H9 (cell line): ENCODE measurements around the gene NMRAL1. TPM values are rescaled to one million over a fixed set of nuclear protein-coding genes. Genes with fewer than 3 reads are reported as not detected.

Source experiments
- DNase-seq: peaks from one replicate; pipeline ENCODE4 v3.0.0-alpha.2; 2017
- H2AFZ ChIP-seq: one replicate; pipeline ENCODE4 v1.6.1; 2013; ENCODE audit warnings: mild to moderate bottlenecking, low read length, control low read depth, moderate library complexity
- H2AK5ac ChIP-seq: 2 replicates; pipeline ENCODE4 v1.6.1; 2013; ENCODE audit warnings: low read length, control low read depth, mixed read lengths; ENCODE audit not compliant: insufficient read length
- H2BK120ac ChIP-seq: one replicate; pipeline ENCODE4 v1.6.1; 2013; ENCODE audit warnings: low read depth, mild to moderate bottlenecking, low read length, control low read depth, inconsistent platforms; ENCODE audit not compliant: poor library complexity, severe bottlenecking
- H2BK12ac ChIP-seq: 2 replicates; pipeline ENCODE4 v1.6.1; 2013; ENCODE audit warnings: low read length, control low read depth, mixed read lengths, low read depth; ENCODE audit not compliant: insufficient read length
- H2BK15ac ChIP-seq: 2 replicates; pipeline ENCODE4 v1.6.1; 2013; ENCODE audit warnings: low read depth, low read length, control low read depth
- H2BK20ac ChIP-seq: one replicate; pipeline ENCODE4 v1.6.1; 2013; ENCODE audit warnings: low read depth, mild to moderate bottlenecking, low read length, control low read depth, inconsistent platforms; ENCODE audit not compliant: poor library complexity, severe bottlenecking
- H2BK5ac ChIP-seq: 2 replicates; pipeline ENCODE4 v1.6.1; 2013; ENCODE audit warnings: low read length, control low read depth, mixed read lengths; ENCODE audit not compliant: insufficient read length
- H3K14ac ChIP-seq: 2 replicates; pipeline ENCODE4 v1.6.1; 2013; ENCODE audit warnings: low read length, control low read depth; ENCODE audit not compliant: insufficient read depth
- H3K18ac ChIP-seq: 2 replicates; pipeline ENCODE4 v1.6.1; 2013; ENCODE audit warnings: low read depth, mild to moderate bottlenecking, mixed read lengths, low read length, control low read depth; ENCODE audit not compliant: insufficient read length
- H3K23ac ChIP-seq: 2 replicates; pipeline ENCODE4 v1.6.1; 2013; ENCODE audit warnings: low read length, control low read depth, mixed read lengths, low read depth; ENCODE audit not compliant: insufficient read length
- H3K23me2 ChIP-seq: 2 replicates; pipeline ENCODE4 v1.6.1; 2013; ENCODE audit warnings: low read depth, mild to moderate bottlenecking, mixed read lengths, low read length, control low read depth; ENCODE audit not compliant: insufficient read length, poor library complexity, severe bottlenecking
- H3K27ac ChIP-seq: 2 replicates; pipeline ENCODE4 v1.5.1; 2013; ENCODE audit warnings: low read length, control low read depth, mixed read lengths, low read depth; ENCODE audit not compliant: insufficient read length
- H3K27me3 ChIP-seq: 2 replicates; pipeline ENCODE4 v1.6.1; 2013; ENCODE audit warnings: low read length, control low read depth, inconsistent platforms; ENCODE audit not compliant: insufficient read depth
- H3K4ac ChIP-seq: 2 replicates; pipeline ENCODE4 v1.6.1; 2013; ENCODE audit warnings: low read depth, mild to moderate bottlenecking, control low read depth, inconsistent platforms, low read length, moderate library complexity
- H3K4me1 ChIP-seq: 2 replicates; pipeline ENCODE4 v1.6.1; 2013; ENCODE audit warnings: low read length, control low read depth, inconsistent platforms; ENCODE audit not compliant: insufficient read depth
- H3K4me2 ChIP-seq: 2 replicates; pipeline ENCODE4 v1.6.1; 2013; ENCODE audit warnings: low read length, control low read depth, mixed read lengths; ENCODE audit not compliant: insufficient read length, insufficient read depth
- H3K56ac ChIP-seq: 2 replicates; pipeline ENCODE4 v1.6.1; 2013; ENCODE audit warnings: low read depth, mild to moderate bottlenecking, mixed read lengths, low read length, control low read depth; ENCODE audit not compliant: insufficient read length
- H3K79me1 ChIP-seq: 2 replicates; pipeline ENCODE4 v1.6.1; 2013; ENCODE audit warnings: low read depth, mild to moderate bottlenecking, moderate library complexity, low read length, control low read depth, inconsistent platforms; ENCODE audit not compliant: insufficient read depth, poor library complexity, severe bottlenecking
- H3K79me2 ChIP-seq: 2 replicates; pipeline ENCODE4 v1.6.1; 2013; ENCODE audit warnings: low read length, control low read depth, inconsistent platforms; ENCODE audit not compliant: insufficient read depth
- H3K9ac ChIP-seq: 2 replicates; pipeline ENCODE4 v1.6.1; 2013; ENCODE audit warnings: low read length, control low read depth, mixed read lengths; ENCODE audit not compliant: insufficient read length; ENCODE audit errors: extremely low read depth
- H3K9me3 ChIP-seq: one replicate; pipeline ENCODE4 v1.6.1; 2013; ENCODE audit warnings: low read depth, low read length, inconsistent platforms; ENCODE audit not compliant: control insufficient read depth
- H3T11ph ChIP-seq: one replicate; pipeline ENCODE4 v1.6.1; 2013; ENCODE audit warnings: mild to moderate bottlenecking, low read length, control low read depth, inconsistent platforms
- H4K20me1 ChIP-seq: one replicate; pipeline ENCODE4 v1.6.1; 2013; ENCODE audit not compliant: control insufficient read depth, insufficient read length, insufficient read depth
- H4K5ac ChIP-seq: 2 replicates; pipeline ENCODE4 v1.6.1; 2013; ENCODE audit warnings: low read depth, mild to moderate bottlenecking, mixed read lengths, low read length, control low read depth; ENCODE audit not compliant: insufficient read length
- H4K8ac ChIP-seq: replicated peaks from 2 replicates; pipeline ENCODE4 v1.6.1; 2013; ENCODE audit warnings: low read length, control low read depth, mixed read lengths, low read depth; ENCODE audit not compliant: insufficient read length
- H4K91ac ChIP-seq: 2 replicates; pipeline ENCODE4 v1.6.1; 2013; ENCODE audit warnings: low read depth, mild to moderate bottlenecking, moderate library complexity, mixed read lengths, low read length, control low read depth; ENCODE audit not compliant: insufficient read length
- H3K27ac Mint-ChIP-seq, 3 experiments: 2 replicates in 2 of 3; 3 replicates in 1 of 3; pipeline ENCODE4 v1.8.0; 2020 to 2021; ENCODE audit warnings: mixed read lengths in 3 of 3, mild to moderate bottlenecking in 1 of 3, moderate library complexity in 1 of 3
- H3K27me3 Mint-ChIP-seq: 2 replicates; pipeline ENCODE4 v1.8.0; 2021; ENCODE audit warnings: low read depth, mild to moderate bottlenecking, moderate library complexity, mixed read lengths
- H3K36me3 Mint-ChIP-seq, 3 experiments: 2 replicates in 2 of 3; 3 replicates in 1 of 3; pipeline ENCODE4 v1.8.0; 2020 to 2021; ENCODE audit warnings: low read depth in 3 of 3, mixed read lengths in 3 of 3; ENCODE audit not compliant: insufficient read depth in 1 of 3
- H3K4me1 Mint-ChIP-seq, 2 experiments: 2 replicates each; pipeline ENCODE4 v1.8.0; 2020; ENCODE audit warnings: mixed read lengths in 2 of 2
- H3K4me3 Mint-ChIP-seq, 2 experiments: 2 replicates in 1 of 2; 3 replicates in 1 of 2; pipeline ENCODE4 v1.8.0; 2020 to 2021; ENCODE audit warnings: mild to moderate bottlenecking in 2 of 2, mixed read lengths in 2 of 2, moderate library complexity in 1 of 2
- H3K9me3 Mint-ChIP-seq, 2 experiments: 2 replicates in 1 of 2; 3 replicates in 1 of 2; pipeline ENCODE4 v1.8.0; 2020; ENCODE audit warnings: mild to moderate bottlenecking in 2 of 2, mixed read lengths in 2 of 2, moderate library complexity in 1 of 2
- WGBS: extraction: QIAGEN DNeasy Blood & Tissue Kit; methylation state at CpG from one replicate; pipeline ENCODE4 v1.1.7; 2013; ENCODE audit warnings: missing lambda C conversion rate, low lambda C conversion rate, mixed read lengths; ENCODE audit not compliant: insufficient read length; ENCODE audit errors: extremely low coverage; 5-methylcytosine and 5-hydroxymethylcytosine counted together
- total RNA-seq: library from RNA; stranded (reverse); gene quantifications from 2 replicates; pipeline ENCODE4 v1.2.1, GENCODE V29; 2021
- TF ChIP-seq, protein P1 (sequence below): fragments of 200-600 bp; sonication (generic); conservative IDR thresholded peaks from 3 replicates; pipeline ENCODE4 v1.8.0; 2021; ENCODE audit warnings: antibody characterized with exemption, mild to moderate bottlenecking

The NMRAL1 gene
- total RNA-seq, 1 experiment from 2014 or later = 78.9 TPM

DNA sequence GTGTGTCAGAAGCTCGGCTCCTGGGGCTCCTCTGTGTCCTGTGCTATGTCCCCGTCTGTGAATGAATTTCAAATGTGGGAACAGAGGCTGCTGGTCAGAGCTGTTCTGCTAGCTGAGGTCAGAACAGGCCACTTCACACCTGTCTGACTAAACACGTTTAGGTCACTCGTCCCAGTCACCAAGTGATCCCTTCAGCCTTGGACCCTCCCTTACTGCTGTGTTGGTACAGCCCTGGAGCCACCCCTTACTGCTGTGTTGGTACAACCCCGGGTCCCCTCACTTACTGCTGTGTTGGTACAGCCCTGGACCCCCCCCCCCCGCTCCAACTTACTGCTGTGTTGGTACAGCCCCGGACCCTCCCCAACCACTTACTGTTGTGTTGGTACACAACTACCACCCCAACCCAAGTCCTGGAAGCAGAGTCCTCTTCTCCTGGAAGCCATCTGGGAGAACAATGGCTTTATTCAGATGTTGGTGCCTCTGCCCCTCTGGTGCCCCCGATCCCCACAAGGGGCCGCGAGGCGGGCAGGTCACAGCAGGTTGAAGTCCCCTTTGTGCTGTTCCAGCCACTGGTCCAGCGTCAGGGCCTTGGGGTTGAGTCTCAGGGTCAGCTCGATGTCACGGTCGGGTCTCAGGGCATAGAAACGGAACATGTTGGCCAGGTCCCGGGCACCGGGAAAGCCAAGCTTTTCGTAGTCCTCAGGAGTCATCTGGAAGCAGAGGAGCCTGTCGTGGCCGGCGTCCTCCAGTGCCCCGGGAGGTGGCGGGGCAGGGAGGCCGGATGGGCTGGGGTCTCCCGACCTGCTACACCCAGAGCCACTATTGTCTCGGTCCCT is 13.0 kb downstream of the NMRAL1 start:
- Histone ChIP-seq H3K18ac (no peak overlapping the region), H3K23me2 (no peaks in the 10 kb centered on the region), H3T11ph (no peak overlapping the region), H3K23ac (no peak overlapping the region), H2BK12ac (no peak overlapping the region), H3K4me2 (no peak overlapping the region), H3K9me3 (no peaks in the 10 kb centered on the region), H3K79me1 (no peaks in the 10 kb centered on the region), H2AFZ (no peak overlapping the region), H3K27me3 (no peaks in the 10 kb centered on the region), H4K91ac (no peak overlapping the region), H4K20me1 (no peaks in the 10 kb centered on the region), H2BK15ac (no peak overlapping the region), H2AK5ac (no peak overlapping the region), H4K8ac (no peak overlapping the region), H3K4me1 (no peaks in the 10 kb centered on the region), H2BK20ac (no peak overlapping the region), H3K56ac (no peak overlapping the region), H3K14ac (no peak overlapping the region), H2BK5ac (no peak overlapping the region), H3K4ac (no peak overlapping the region), H2BK120ac (no peak overlapping the region), H3K79me2 (no peaks in the 10 kb centered on the region), H3K27ac (no peak overlapping the region), H4K5ac (no peak overlapping the region), H3K9ac (no peak overlapping the region)
- no peaks in the 10 kb centered on the region; the same call in 1 of the 2 replicates for H3K27me3 Mint-ChIP-seq
- peak; percentile 69 for DNase-seq
- peaks cover 14 to 55% (median 44%) of the 10 kb centered on the region in 3 experiments; a peak in 6 of 7 replicates for H3K36me3 Mint-ChIP-seq
- peaks cover 14 to 24% of the 10 kb centered on the region in 2 experiments for H3K4me1 Mint-ChIP-seq
- no CpG with 5 or more reads among the region's 27 CpGs for WGBS
- H3K4me3 Mint-ChIP-seq = no peak overlapping the region
- peak overlapping the region; percentile 15 to 96 (median 68); a peak in 3 of 7 replicates for H3K27ac Mint-ChIP-seq
- TF ChIP-seq, protein P1, sequence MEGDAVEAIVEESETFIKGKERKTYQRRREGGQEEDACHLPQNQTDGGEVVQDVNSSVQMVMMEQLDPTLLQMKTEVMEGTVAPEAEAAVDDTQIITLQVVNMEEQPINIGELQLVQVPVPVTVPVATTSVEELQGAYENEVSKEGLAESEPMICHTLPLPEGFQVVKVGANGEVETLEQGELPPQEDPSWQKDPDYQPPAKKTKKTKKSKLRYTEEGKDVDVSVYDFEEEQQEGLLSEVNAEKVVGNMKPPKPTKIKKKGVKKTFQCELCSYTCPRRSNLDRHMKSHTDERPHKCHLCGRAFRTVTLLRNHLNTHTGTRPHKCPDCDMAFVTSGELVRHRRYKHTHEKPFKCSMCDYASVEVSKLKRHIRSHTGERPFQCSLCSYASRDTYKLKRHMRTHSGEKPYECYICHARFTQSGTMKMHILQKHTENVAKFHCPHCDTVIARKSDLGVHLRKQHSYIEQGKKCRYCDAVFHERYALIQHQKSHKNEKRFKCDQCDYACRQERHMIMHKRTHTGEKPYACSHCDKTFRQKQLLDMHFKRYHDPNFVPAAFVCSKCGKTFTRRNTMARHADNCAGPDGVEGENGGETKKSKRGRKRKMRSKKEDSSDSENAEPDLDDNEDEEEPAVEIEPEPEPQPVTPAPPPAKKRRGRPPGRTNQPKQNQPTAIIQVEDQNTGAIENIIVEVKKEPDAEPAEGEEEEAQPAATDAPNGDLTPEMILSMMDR = no peak
- no peaks in the 10 kb centered on the region for H3K9me3 Mint-ChIP-seq
